WERI-Rb-1 (cell line): Measurements from ENCODE around the gene RRAS2.

Source experiments
- DNase-seq: peaks from one replicate; pipeline ENCODE4 v3.0.0-alpha.2; 2020
- H3K27ac ChIP-seq: fragments of 250-450 bp; sonication (Bioruptor Pico); 2 replicates; pipeline ENCODE4 v1.5.1; 2020; ENCODE audit warnings: mild to moderate bottlenecking, moderate library complexity
- H3K27me3 ChIP-seq: fragments of 250-450 bp; sonication (Bioruptor Pico); 2 replicates; pipeline ENCODE4 v1.5.1; 2021; ENCODE audit warnings: mild to moderate bottlenecking, low read depth, moderate library complexity; ENCODE audit not compliant: insufficient read depth, severe bottlenecking
- H3K36me3 ChIP-seq: fragments of 250-450 bp; sonication (Bioruptor Pico); 2 replicates; pipeline ENCODE4 v1.5.1; 2020; ENCODE audit warnings: mild to moderate bottlenecking, moderate library complexity
- H3K4me3 ChIP-seq: 2 replicates; pipeline ENCODE4 v1.5.1; 2011; ENCODE audit warnings: low read depth, mild to moderate bottlenecking, control low read depth, low read length
- H3K9me3 ChIP-seq: fragments of 250-450 bp; sonication (Bioruptor Pico); 2 replicates; pipeline ENCODE4 v1.5.1; 2021; ENCODE audit warnings: mild to moderate bottlenecking, moderate library complexity; ENCODE audit not compliant: severe bottlenecking
- CTCF ChIP-seq: IDR thresholded peaks from 2 replicates; pipeline ENCODE4 v1.5.1; 2011; ENCODE audit warnings: low read depth, mild to moderate bottlenecking, control low read depth, inconsistent platforms, low read length

Gene RRAS2

DNA sequence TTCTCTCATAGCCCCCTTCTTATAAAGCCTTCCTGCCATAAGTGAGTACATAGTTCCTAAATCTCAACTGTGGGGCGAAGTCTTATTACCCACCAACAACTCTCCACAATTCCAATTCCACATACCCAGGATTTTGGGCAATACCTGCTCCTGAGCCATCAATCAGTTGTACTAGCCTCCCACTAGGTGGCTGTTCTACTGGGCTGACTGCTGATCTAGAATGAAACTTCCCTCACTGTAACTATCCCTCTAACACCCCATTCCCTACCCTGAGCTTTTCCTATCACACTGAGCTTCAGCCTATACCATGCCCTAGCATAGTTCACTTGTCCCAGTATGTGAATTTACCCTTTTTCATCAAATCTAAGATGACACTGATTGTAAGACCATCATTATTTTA, 52.5 kb downstream of the RRAS2 start:
- no peak for DNase-seq
- Histone ChIP-seq H3K9me3 (no peaks in the 10 kb centered on the region), H3K4me3 (no peak overlapping the region)

DNA sequence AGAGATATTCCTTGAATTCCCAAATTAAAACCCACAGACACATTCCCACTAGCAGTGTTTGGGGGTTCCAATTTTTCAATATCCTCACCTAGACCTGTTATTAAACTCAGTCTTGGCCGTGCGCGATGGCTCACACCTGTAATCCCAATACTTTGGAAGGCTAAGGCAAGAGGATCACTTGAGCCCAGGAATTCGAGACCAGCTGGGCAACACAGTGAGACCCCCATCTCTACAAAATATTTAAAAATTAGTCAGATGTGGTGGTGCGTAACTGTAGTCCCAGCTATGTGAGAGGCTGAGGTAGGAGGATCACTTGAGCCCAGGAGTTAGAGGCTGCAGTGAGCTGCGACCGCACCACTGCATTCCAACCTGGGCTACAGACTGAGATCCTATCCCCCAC, 53.3 kb downstream of the RRAS2 start:
- TF ChIP-seq CTCF: no peak
- DNase-seq: no peak

More for the DNA sequence above, 52.5 kb downstream of the RRAS2 start:
- Histone ChIP-seq H3K36me3 (no peaks in the 10 kb centered on the region), H3K27ac (no peak overlapping the region), H3K27me3 (no peaks in the 10 kb centered on the region)
- TF ChIP-seq CTCF: peak; percentile 16; the same call in 1 of the 2 replicates

GRCh38 chr11:14304601-14305000, 54.4 kb downstream of the RRAS2 start:
- no peaks in the 10 kb centered on the region for H3K9me3 ChIP-seq
- no peaks in the 10 kb centered on the region for H3K36me3 ChIP-seq
- no peak for TF ChIP-seq CTCF
- H3K27ac ChIP-seq: no peak overlapping the region
- H3K27me3 ChIP-seq: no peaks in the 10 kb centered on the region
- H3K4me3 ChIP-seq: no peak overlapping the region
- DNase-seq: no peak

More for the DNA sequence above, 53.3 kb downstream of the RRAS2 start:
- no peaks in the 10 kb centered on the region for H3K9me3 ChIP-seq
- H3K27me3 ChIP-seq: no peaks in the 10 kb centered on the region
- no peak overlapping the region for H3K27ac ChIP-seq
- no peaks in the 10 kb centered on the region for H3K36me3 ChIP-seq
- no peak overlapping the region for H3K4me3 ChIP-seq

DNA sequence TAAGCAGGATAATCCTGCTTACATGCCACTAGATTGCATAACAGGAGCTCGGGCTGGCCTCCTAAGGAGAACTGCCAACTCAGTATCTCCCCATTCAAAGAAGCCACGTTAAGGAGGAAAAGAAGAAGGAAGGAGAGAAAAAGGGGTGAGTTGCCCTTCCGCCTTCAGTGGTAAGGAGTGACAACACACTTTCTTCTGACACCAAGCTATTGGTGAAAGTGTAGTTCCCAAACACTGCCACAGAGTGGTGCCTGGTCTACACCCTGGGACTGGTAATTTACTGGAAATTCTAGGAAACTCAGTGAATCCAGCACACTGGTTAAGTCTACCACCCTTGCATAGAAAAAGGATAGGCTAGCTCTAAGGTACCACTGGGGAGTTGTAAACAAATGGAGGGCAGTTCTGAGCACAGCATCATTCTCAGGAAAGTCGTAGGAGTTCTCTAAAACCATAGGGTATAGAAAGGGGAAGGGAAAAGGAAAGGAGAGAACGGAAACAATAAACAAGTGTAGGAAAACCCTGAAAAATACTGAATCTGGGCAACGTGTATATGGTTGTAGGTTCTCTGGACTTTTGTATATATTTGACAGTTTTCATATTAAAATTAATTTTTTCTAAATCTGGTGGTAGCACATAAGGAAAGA, 58.2 kb downstream of the RRAS2 start:
- peak; percentile 71 for TF ChIP-seq CTCF
- no peaks in the 10 kb centered on the region for H3K9me3 ChIP-seq

DNA sequence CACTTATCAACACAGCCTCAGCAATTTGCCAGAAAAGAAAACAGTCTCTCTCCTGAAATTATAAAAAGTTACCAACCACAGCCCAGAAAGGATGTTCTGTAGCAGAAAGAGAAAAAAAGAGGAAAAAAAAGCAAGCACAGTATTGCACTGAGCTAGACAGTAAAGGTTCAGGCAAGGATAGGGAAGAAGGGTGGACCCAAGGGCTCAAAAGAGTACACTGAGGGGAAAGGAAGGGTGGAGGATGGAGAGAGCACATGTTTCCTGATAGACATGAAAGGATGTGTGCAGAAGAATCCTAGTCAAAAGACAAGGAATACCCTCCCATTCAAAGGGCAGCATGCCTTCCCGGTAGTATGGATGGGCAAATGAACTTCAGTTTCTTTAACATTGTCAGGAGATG, 59.1 kb downstream of the RRAS2 start:
- no peak for TF ChIP-seq CTCF

More for the DNA sequence above, 58.2 kb downstream of the RRAS2 start:
- peak; percentile 29 for DNase-seq
- Histone ChIP-seq H3K36me3 (no peaks in the 10 kb centered on the region), H3K27ac (no peak overlapping the region), H3K4me3 (no peak overlapping the region), H3K27me3 (no peaks in the 10 kb centered on the region)

GRCh38 chr11:14290422-14290821, 68.6 kb downstream of the RRAS2 start:
- H3K4me3 ChIP-seq: no peak overlapping the region
- H3K27ac ChIP-seq: no peak overlapping the region
- DNase-seq: no peak
- no peaks in the 10 kb centered on the region for H3K36me3 ChIP-seq
- no peaks in the 10 kb centered on the region for H3K27me3 ChIP-seq
- no peaks in the 10 kb centered on the region for H3K9me3 ChIP-seq
- TF ChIP-seq CTCF: no peak

More for the DNA sequence above, 59.1 kb downstream of the RRAS2 start:
- H3K27me3 ChIP-seq: no peaks in the 10 kb centered on the region
- H3K27ac ChIP-seq: no peak overlapping the region
- no peaks in the 10 kb centered on the region for H3K9me3 ChIP-seq
- no peaks in the 10 kb centered on the region for H3K36me3 ChIP-seq
- DNase-seq: no peak
- no peak overlapping the region for H3K4me3 ChIP-seq
